ENCODE measurements around the gene ALDH8A1. TPM values are rescaled to one million over a fixed set of nuclear protein-coding genes. Genes with fewer than 3 reads are reported as not detected.

The ALDH8A1 gene
- total and polyA plus RNA-seq, 10 of the 15 experiments (the other 5 are each of a cell fraction or from before 2014, with no cell fraction given) = 0.13 to 1.8 (median 0.62) TPM; not detected in 3

GRCh38 chr6:134875367-134875766, 74.5 kb downstream of the ALDH8A1 start:
- peaks cover 6% of the 10 kb centered on the region; the same call in 2 of the 3 replicates for H3K9me3 ChIP-seq (replicated peaks; ENCODE audit: control insufficient read depth, insufficient read depth, low read length)
- H3K36me3 ChIP-seq (ENCODE audit: control insufficient read depth in 2 of 2, insufficient read depth in 2 of 2, low read length in 1 of 2) = no peaks in the 10 kb centered on the region
- no peaks in the 10 kb centered on the region for H4K20me1 ChIP-seq (ENCODE audit: control insufficient read depth, insufficient read depth)
- no TSS peak for BruUV-seq (replicated peaks)
- no peak overlapping the region for H3K27ac ChIP-seq (ENCODE audit: control insufficient read depth, insufficient read depth)
- TF ChIP-seq POLR2AphosphoS5 (IDR thresholded peaks at IDR 0.05; ENCODE audit: low read length) (no peak), CBX5 (IDR thresholded peaks at IDR 0.05; ENCODE audit: low read depth) (peak; percentile 85; the same call in 1 of the 2 replicates), CEBPZ (IDR thresholded peaks at IDR 0.05; ENCODE audit: low read depth, low read length) (0 out of 2 replicates have a peak, but pooled peaks have one; percentile 24)
- WGBS (ENCODE audit: insufficient coverage, insufficient replicate concordance, low lambda C conversion rate, missing lambda C conversion rate) = 96% methylated on average over 4 of the region's 4 CpGs
- DNase-seq (ENCODE audit: low read depth, low spot score) (no peak), ATAC-seq (no peak), FAIRE-seq (no peak)
- H3K27me3 ChIP-seq (replicated peaks in 1 of 2; ENCODE audit: control insufficient read depth in 2 of 2, insufficient read depth in 2 of 2, low read length in 1 of 2) = no peaks in the 10 kb centered on the region
- H2AFZ ChIP-seq (ENCODE audit: control insufficient read depth, low read depth, low read length) = no peak overlapping the region
- ChIA-PET CTCF (no interaction called here), SMC1A (ENCODE audit: uncharacterized antibody, unreplicated experiment) (interaction anchor here (1.1 kb wide), 1 partner anchor 64 kb away, joined by 3 read pairs; no protein-coding TSS in a partner anchor), RAD21 (ENCODE audit: unreplicated experiment) (no interaction called here), POLR2A (no interaction called here)
- no peak overlapping the region for H3K4me3 ChIP-seq
- in situ Hi-C loops (cut with MboI) = no loop called here
- no peak overlapping the region for H3K9ac ChIP-seq (ENCODE audit: control insufficient read depth, insufficient read depth, low read length)
- intact Hi-C loops (cut with micrococcal nuclease; ENCODE audit: unreplicated experiment) = no loop called here
- H3K4me1 ChIP-seq (ENCODE audit: control insufficient read depth, insufficient read depth, low read length) = peaks cover 28% of the 10 kb centered on the region
- H3K79me2 ChIP-seq (ENCODE audit: control insufficient read depth, insufficient read depth, low read length) = no peaks in the 10 kb centered on the region
- no peak overlapping the region for H3K4me2 ChIP-seq (ENCODE audit: control insufficient read depth, insufficient read depth)
